ENCODE data around the gene SLC52A3. TPM values are rescaled to one million over a fixed set of nuclear protein-coding genes. Genes with fewer than 3 reads are reported as not detected.
"Not testable (repeated sequence)": the region's sequence is repeated elsewhere in the genome, so short reads cannot be mapped to it uniquely, and the experiment has no call there.

SLC52A3 gene
- 2.7 and 2.8 TPM in 2 replicates for total RNA-seq

- TF ChIP-seq, protein P1, sequence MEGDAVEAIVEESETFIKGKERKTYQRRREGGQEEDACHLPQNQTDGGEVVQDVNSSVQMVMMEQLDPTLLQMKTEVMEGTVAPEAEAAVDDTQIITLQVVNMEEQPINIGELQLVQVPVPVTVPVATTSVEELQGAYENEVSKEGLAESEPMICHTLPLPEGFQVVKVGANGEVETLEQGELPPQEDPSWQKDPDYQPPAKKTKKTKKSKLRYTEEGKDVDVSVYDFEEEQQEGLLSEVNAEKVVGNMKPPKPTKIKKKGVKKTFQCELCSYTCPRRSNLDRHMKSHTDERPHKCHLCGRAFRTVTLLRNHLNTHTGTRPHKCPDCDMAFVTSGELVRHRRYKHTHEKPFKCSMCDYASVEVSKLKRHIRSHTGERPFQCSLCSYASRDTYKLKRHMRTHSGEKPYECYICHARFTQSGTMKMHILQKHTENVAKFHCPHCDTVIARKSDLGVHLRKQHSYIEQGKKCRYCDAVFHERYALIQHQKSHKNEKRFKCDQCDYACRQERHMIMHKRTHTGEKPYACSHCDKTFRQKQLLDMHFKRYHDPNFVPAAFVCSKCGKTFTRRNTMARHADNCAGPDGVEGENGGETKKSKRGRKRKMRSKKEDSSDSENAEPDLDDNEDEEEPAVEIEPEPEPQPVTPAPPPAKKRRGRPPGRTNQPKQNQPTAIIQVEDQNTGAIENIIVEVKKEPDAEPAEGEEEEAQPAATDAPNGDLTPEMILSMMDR (IDR thresholded peaks at IDR 0.05; ENCODE audit: insufficient read depth, low read length, poor library complexity, severe bottlenecking), result peak; percentile 16
- DNase-seq (ENCODE audit: low read depth), result peak; percentile 16
- H3K36me3 ChIP-seq (ENCODE audit: control insufficient read depth, insufficient read depth, low read length), result no peaks in the 10 kb centered on the region
- H3K4me3 ChIP-seq (ENCODE audit: low read depth, low read length), result no peak within 1 kb of the TSS
- peaks cover 2% of the 10 kb centered on the region for H3K27me3 ChIP-seq (ENCODE audit: control insufficient read depth, insufficient read depth, low read length)
These were observed at the start of gene SLC52A3 for GRCh38 chr20:768426-768978. TSS of gene SLC52A3 (minus strand) at chr20:768500. CDS start at chr20:765774, 2,726 bp downstream.

- TF ChIP-seq, protein P1 (IDR thresholded peaks at IDR 0.05; ENCODE audit: insufficient read depth, low read length, poor library complexity, severe bottlenecking), result peak; percentile 97
- Histone ChIP-seq H3K4me3 (ENCODE audit: low read depth, low read length) (no peak overlapping the region), H3K27me3 (ENCODE audit: control insufficient read depth, insufficient read depth, low read length) (peaks cover 2% of the 10 kb centered on the region), H3K36me3 (ENCODE audit: control insufficient read depth, insufficient read depth, low read length) (no peaks in the 10 kb centered on the region)
- DNase-seq (ENCODE audit: low read depth), result no peak
These were observed 47.8 kb upstream of the SLC52A3 start for GRCh38 chr20:815914-816606.

DNA sequence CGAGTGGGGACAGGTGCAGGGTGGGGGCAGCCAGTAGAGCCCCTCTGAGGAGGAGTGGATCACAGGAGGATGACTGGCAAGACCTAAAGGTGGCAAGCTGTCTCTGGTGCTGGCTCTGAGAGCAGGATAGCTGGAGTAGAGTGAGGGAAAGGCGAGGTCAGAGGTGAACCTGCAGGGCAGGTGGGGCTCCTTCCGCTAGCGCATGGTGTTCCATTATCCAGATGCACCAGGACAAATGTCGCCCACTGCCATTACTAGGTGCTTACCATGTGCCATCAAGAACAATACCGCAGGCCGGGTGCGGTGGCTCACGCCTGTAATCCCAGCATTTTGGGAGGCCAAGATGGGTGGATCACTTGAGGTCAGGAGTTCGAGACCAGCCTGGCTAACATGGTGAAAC, 46.9 kb upstream of the SLC52A3 start:
- H3K36me3 ChIP-seq (ENCODE audit: control insufficient read depth, insufficient read depth, low read length), result no peaks in the 10 kb centered on the region
- TF ChIP-seq, protein P1 (IDR thresholded peaks at IDR 0.05; ENCODE audit: insufficient read depth, low read length, poor library complexity, severe bottlenecking), result no peak
- peaks cover 2% of the 10 kb centered on the region for H3K27me3 ChIP-seq (ENCODE audit: control insufficient read depth, insufficient read depth, low read length)
- DNase-seq (ENCODE audit: low read depth), result no peak
- H3K4me3 ChIP-seq (ENCODE audit: low read depth, low read length), result no peak overlapping the region

- no peaks in the 10 kb centered on the region for H3K36me3 ChIP-seq (ENCODE audit: control insufficient read depth, insufficient read depth, low read length)
- DNase-seq (ENCODE audit: low read depth), result no peak
- TF ChIP-seq, protein P1 (IDR thresholded peaks at IDR 0.05; ENCODE audit: insufficient read depth, low read length, poor library complexity, severe bottlenecking), result no peak
- no peaks in the 10 kb centered on the region for H3K27me3 ChIP-seq (ENCODE audit: control insufficient read depth, insufficient read depth, low read length)
- no peak overlapping the region for H3K4me3 ChIP-seq (ENCODE audit: low read depth, low read length)
These were observed 45.1 kb upstream of the SLC52A3 start for GRCh38 chr20:813390-813789.

- not testable (repeated sequence) for H3K36me3 ChIP-seq (ENCODE audit: control insufficient read depth, insufficient read depth, low read length); H3K4me3 ChIP-seq (ENCODE audit: low read depth, low read length); DNase-seq (ENCODE audit: low read depth); H3K27me3 ChIP-seq (ENCODE audit: control insufficient read depth, insufficient read depth, low read length)
These were observed 44.1 kb upstream of the SLC52A3 start for GRCh38 chr20:812435-812814.

DNA sequence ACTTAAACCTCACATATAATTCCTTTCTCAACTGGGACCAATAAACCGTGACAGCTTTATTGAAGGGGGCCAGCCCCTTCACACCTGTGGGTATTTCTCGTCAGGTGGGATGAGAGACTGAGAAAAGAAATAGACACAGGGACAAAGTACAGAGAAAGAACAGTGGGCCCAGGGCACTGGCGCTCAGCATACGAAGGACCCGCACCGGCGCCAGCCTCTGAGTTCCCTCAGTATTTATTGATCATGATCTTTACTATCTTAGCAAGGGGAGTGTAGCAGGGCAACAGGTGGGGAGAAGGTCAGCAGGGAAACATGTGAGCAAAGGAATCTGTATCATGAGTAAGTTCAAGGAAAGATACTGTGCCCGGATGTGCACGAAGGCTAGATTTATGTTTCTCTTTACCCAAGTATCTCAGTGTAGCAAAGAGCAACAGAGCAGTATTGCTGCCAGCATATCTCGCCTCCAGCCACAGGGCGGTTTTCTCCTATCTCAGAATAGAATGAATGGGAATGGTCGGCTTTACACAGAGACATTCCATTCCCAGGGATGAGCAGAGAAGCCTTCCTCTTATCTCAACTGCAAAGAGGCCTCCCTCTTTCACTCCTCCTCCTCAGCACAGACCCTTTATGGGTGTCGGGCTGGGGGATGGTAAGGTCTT, 43.6 kb upstream of the SLC52A3 start:
- DNase-seq (ENCODE audit: low read depth); H3K36me3 ChIP-seq (ENCODE audit: control insufficient read depth, insufficient read depth, low read length): not testable (repeated sequence)

More for the DNA sequence above, 43.6 kb upstream of the SLC52A3 start:
- not testable (repeated sequence) for H3K4me3 ChIP-seq (ENCODE audit: low read depth, low read length); H3K27me3 ChIP-seq (ENCODE audit: control insufficient read depth, insufficient read depth, low read length)

Measured in kidney epithelial cell (primary cell).